HepG2 (cell line): ENCODE data around the gene ZNF277. TPM values are rescaled to one million over a fixed set of nuclear protein-coding genes. Genes with fewer than 3 reads are reported as not detected.

Experiments used
- CBX2 ChIP-seq, 2 experiments: fragments of 200-600 bp in 1 of 2; sonication (generic); formaldehyde crosslinking in 1 of 2; IDR thresholded peaks; 2 replicates each; pipeline versions ENCODE4 v1.7.0 to v1.8.1; 2018 to 2022; ENCODE audit warnings: low read depth in 2 of 2, low read length in 1 of 2, mild to moderate bottlenecking in 1 of 2, missing genetic modification reagents in 1 of 2
- DPF2 ChIP-seq: sonication (generic); formaldehyde crosslinking; IDR thresholded peaks from 2 replicates; pipeline ENCODE4 v1.4.0; 2020; ENCODE audit warnings: mild to moderate bottlenecking, low read depth, missing genetic modification reagents, borderline replicate concordance
- NONO ChIP-seq, 2 experiments: fragments of 450-650 bp in 1 of 2; sonication (generic) in 1 of 2; formaldehyde crosslinking in 1 of 2; IDR thresholded peaks in 1 of 2; conservative IDR thresholded peaks in 1 of 2; 2 replicates each; pipeline versions ENCODE4 v1.6.1 to v1.8.0; 2017 to 2022; ENCODE audit warnings: mild to moderate bottlenecking in 1 of 2, missing genetic modification reagents in 1 of 2, moderate library complexity in 1 of 2
- PAWR ChIP-seq: sonication (generic); formaldehyde crosslinking; IDR thresholded peaks from 2 replicates; pipeline ENCODE4 v1.4.0; 2020; ENCODE audit warnings: missing genetic modification reagents, mild to moderate bottlenecking, borderline replicate concordance
- RNF2 ChIP-seq: fragments of 450-650 bp; conservative IDR thresholded peaks from 2 replicates; pipeline ENCODE4 v1.6.1; 2016; ENCODE audit warnings: low read depth
- SIN3A ChIP-seq: IDR thresholded peaks from 2 replicates; pipeline ENCODE4 v1.6.1; 2011; ENCODE audit warnings: low read depth, mild to moderate bottlenecking, control low read depth, low read length, borderline replicate concordance
- SSRP1 ChIP-seq: IDR thresholded peaks from 2 replicates; pipeline ENCODE4 v1.6.1; 2016; ENCODE audit warnings: control low read depth
- TOPORS ChIP-seq: sonication (generic); formaldehyde crosslinking; IDR thresholded peaks from 2 replicates; pipeline ENCODE4 v1.8.0; 2023; ENCODE audit warnings: mild to moderate bottlenecking, missing genetic modification reagents
- TRIM24 ChIP-seq: sonication (generic); formaldehyde crosslinking; IDR thresholded peaks from 2 replicates; pipeline ENCODE4 v1.8.0; 2022; ENCODE audit warnings: mild to moderate bottlenecking, missing genetic modification reagents
- ZNF205 ChIP-seq: IDR thresholded peaks from 2 replicates; pipeline ENCODE4 v1.6.1; 2018; ENCODE audit warnings: missing biosample characterization, missing genetic modification reagents
- ZNF263 ChIP-seq: sonication (generic); formaldehyde crosslinking; IDR thresholded peaks from 2 replicates; pipeline ENCODE4 v1.4.0; 2020; ENCODE audit warnings: missing genetic modification reagents
- ZNF264 ChIP-seq: sonication (generic); formaldehyde crosslinking; IDR thresholded peaks from 2 replicates; pipeline ENCODE4 v1.4.0; 2020; ENCODE audit warnings: missing genetic modification reagents
- ZNF557 ChIP-seq: sonication (generic); formaldehyde crosslinking; IDR thresholded peaks from 2 replicates; pipeline ENCODE4 v1.4.0; 2020; ENCODE audit warnings: missing genetic modification reagents
- polyA plus RNA-seq, 8 experiments: library from polyadenylated mRNA; depleted of rRNA in 3 of 8; stranded (reverse) in 7 of 8; unstranded in 1 of 8; fragments of >200 nt; fragmentation: Illumina TruSeq in 4 of 8; extraction: Trizol in 4 of 8; gene quantifications; 2 replicates each; pipeline versions ENCODE4 v1.2.1 to v1.2.3, GENCODE V29; 2011 to 2016; ENCODE audit warnings: low read depth in 4 of 8, missing spikeins in 1 of 8, mixed read lengths in 1 of 8; ENCODE audit not compliant: insufficient read depth in 1 of 8
- total RNA-seq, 5 experiments: library from RNA; depleted of rRNA; stranded (reverse); fragments of >200 nt; fragmentation: Illumina TruSeq; extraction: Trizol; gene quantifications; 2 replicates each; pipeline ENCODE4 v1.2.3, GENCODE V29; 2016; ENCODE audit warnings: low read depth in 1 of 5
- TF ChIP-seq, protein P1 (sequence below): sonication (generic); formaldehyde crosslinking; IDR thresholded peaks from 2 replicates; pipeline ENCODE4 v1.8.1; 2022; ENCODE audit warnings: low read depth, mild to moderate bottlenecking, missing genetic modification reagents
- TF ChIP-seq, protein P2 (sequence below): sonication (generic); formaldehyde crosslinking; IDR thresholded peaks from 2 replicates; pipeline ENCODE4 v1.5.0; 2020; ENCODE audit warnings: mild to moderate bottlenecking, missing genetic modification reagents
- TF ChIP-seq, protein P3 (sequence below): sonication (generic); formaldehyde crosslinking; IDR thresholded peaks from 2 replicates; pipeline ENCODE4 v1.5.1; 2020; ENCODE audit warnings: mild to moderate bottlenecking, moderate library complexity, missing genetic modification reagents
- TF ChIP-seq, protein P4 (sequence below): sonication (generic); formaldehyde crosslinking; IDR thresholded peaks from 2 replicates; pipeline ENCODE4 v1.8.0; 2022; ENCODE audit warnings: mild to moderate bottlenecking, missing genetic modification reagents
- TF ChIP-seq, protein P5 (sequence below): fragments of 450-650 bp; IDR thresholded peaks from 2 replicates; pipeline ENCODE4 v1.6.1; 2017; ENCODE audit warnings: mild to moderate bottlenecking

Gene ZNF277
- total and polyA plus RNA-seq, 2 of the 13 experiments (the other 11 are each of a cell fraction or from before 2014, with no cell fraction given), result 29.1 to 30.1 TPM

DNA sequence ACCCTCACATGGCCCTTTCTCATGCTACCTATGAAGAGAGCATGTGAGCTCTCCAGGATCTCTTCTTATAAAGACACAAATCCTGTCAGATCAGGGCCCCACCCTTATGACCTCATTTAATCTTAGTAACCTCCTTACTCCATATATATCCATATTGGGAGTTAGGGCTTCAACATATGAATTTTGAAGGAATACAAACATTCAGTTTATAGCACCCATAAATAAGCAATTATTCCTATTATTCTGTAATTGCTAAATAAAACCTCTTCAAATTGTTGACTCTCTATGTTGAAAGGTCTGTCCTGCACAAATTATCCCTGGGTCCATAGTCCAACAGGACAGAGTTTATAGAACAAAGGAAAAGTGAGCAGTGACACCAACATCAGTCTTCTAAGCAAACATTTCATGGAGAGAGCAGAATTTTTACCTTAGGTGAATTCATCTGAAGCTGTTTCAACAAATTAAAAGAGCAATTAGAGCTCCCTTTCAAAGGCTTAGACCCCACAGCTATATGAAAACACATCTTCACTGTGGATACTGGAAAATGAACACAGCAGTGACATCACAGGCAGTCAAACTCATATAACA lies 12.5 kb upstream of the ZNF277 start (continued):
- TF ChIP-seq, protein P1, sequence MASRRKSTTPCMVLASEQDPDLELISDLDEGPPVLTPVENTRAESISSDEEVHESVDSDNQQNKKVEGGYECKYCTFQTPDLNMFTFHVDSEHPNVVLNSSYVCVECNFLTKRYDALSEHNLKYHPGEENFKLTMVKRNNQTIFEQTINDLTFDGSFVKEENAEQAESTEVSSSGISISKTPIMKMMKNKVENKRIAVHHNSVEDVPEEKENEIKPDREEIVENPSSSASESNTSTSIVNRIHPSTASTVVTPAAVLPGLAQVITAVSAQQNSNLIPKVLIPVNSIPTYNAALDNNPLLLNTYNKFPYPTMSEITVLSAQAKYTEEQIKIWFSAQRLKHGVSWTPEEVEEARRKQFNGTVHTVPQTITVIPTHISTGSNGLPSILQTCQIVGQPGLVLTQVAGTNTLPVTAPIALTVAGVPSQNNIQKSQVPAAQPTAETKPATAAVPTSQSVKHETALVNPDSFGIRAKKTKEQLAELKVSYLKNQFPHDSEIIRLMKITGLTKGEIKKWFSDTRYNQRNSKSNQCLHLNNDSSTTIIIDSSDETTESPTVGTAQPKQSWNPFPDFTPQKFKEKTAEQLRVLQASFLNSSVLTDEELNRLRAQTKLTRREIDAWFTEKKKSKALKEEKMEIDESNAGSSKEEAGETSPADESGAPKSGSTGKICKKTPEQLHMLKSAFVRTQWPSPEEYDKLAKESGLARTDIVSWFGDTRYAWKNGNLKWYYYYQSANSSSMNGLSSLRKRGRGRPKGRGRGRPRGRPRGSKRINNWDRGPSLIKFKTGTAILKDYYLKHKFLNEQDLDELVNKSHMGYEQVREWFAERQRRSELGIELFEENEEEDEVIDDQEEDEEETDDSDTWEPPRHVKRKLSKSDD (CRISPR knock-in tag), result no peak
- TF ChIP-seq PAWR (CRISPR knock-in tag) (no peak), CBX2 (IDR thresholded peaks at IDR 0.05; ENCODE audit: low read depth, low read length) (no peak), CBX2 (CRISPR knock-in tag; IDR thresholded peaks at IDR 0.05; ENCODE audit: low read depth) (no peak), NONO (IDR thresholded peaks at IDR 0.05) (no peak), NONO (CRISPR knock-in tag; conservative IDR thresholded peaks at IDR 0.05) (0 out of 2 replicates have a peak, but pooled peaks have one; percentile 47), DPF2 (CRISPR knock-in tag) (peak; percentile 71), ZNF205 (peak; percentile 65; the same call in 1 of the 2 replicates), TRIM24 (CRISPR knock-in tag) (no peak), TOPORS (CRISPR knock-in tag) (no peak), ZNF263 (CRISPR knock-in tag) (no peak), SSRP1 (CRISPR knock-in tag) (no peak), RNF2 (no peak), ZNF557 (CRISPR knock-in tag) (no peak), SIN3A (no peak), ZNF264 (CRISPR knock-in tag) (peak; percentile 100)
- TF ChIP-seq, protein P2, sequence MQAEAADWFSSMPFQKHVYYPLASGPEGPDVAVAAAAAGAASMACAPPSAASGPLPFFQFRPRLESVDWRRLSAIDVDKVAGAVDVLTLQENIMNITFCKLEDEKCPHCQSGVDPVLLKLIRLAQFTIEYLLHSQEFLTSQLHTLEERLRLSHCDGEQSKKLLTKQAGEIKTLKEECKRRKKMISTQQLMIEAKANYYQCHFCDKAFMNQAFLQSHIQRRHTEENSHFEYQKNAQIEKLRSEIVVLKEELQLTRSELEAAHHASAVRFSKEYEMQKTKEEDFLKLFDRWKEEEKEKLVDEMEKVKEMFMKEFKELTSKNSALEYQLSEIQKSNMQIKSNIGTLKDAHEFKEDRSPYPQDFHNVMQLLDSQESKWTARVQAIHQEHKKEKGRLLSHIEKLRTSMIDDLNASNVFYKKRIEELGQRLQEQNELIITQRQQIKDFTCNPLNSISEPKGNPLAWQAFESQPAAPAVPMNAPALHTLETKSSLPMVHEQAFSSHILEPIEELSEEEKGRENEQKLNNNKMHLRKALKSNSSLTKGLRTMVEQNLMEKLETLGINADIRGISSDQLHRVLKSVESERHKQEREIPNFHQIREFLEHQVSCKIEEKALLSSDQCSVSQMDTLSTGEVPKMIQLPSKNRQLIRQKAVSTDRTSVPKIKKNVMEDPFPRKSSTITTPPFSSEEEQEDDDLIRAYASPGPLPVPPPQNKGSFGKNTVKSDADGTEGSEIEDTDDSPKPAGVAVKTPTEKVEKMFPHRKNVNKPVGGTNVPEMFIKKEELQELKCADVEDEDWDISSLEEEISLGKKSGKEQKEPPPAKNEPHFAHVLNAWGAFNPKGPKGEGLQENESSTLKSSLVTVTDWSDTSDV (CRISPR knock-in tag), result no peak
- TF ChIP-seq, protein P3, sequence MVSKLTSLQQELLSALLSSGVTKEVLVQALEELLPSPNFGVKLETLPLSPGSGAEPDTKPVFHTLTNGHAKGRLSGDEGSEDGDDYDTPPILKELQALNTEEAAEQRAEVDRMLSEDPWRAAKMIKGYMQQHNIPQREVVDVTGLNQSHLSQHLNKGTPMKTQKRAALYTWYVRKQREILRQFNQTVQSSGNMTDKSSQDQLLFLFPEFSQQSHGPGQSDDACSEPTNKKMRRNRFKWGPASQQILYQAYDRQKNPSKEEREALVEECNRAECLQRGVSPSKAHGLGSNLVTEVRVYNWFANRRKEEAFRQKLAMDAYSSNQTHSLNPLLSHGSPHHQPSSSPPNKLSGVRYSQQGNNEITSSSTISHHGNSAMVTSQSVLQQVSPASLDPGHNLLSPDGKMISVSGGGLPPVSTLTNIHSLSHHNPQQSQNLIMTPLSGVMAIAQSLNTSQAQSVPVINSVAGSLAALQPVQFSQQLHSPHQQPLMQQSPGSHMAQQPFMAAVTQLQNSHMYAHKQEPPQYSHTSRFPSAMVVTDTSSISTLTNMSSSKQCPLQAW (CRISPR knock-in tag), result no peak
- TF ChIP-seq, protein P4, sequence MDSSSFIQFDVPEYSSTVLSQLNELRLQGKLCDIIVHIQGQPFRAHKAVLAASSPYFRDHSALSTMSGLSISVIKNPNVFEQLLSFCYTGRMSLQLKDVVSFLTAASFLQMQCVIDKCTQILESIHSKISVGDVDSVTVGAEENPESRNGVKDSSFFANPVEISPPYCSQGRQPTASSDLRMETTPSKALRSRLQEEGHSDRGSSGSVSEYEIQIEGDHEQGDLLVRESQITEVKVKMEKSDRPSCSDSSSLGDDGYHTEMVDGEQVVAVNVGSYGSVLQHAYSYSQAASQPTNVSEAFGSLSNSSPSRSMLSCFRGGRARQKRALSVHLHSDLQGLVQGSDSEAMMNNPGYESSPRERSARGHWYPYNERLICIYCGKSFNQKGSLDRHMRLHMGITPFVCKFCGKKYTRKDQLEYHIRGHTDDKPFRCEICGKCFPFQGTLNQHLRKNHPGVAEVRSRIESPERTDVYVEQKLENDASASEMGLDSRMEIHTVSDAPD, result peak; percentile 17; the same call in 1 of the 2 replicates
- TF ChIP-seq, protein P5, sequence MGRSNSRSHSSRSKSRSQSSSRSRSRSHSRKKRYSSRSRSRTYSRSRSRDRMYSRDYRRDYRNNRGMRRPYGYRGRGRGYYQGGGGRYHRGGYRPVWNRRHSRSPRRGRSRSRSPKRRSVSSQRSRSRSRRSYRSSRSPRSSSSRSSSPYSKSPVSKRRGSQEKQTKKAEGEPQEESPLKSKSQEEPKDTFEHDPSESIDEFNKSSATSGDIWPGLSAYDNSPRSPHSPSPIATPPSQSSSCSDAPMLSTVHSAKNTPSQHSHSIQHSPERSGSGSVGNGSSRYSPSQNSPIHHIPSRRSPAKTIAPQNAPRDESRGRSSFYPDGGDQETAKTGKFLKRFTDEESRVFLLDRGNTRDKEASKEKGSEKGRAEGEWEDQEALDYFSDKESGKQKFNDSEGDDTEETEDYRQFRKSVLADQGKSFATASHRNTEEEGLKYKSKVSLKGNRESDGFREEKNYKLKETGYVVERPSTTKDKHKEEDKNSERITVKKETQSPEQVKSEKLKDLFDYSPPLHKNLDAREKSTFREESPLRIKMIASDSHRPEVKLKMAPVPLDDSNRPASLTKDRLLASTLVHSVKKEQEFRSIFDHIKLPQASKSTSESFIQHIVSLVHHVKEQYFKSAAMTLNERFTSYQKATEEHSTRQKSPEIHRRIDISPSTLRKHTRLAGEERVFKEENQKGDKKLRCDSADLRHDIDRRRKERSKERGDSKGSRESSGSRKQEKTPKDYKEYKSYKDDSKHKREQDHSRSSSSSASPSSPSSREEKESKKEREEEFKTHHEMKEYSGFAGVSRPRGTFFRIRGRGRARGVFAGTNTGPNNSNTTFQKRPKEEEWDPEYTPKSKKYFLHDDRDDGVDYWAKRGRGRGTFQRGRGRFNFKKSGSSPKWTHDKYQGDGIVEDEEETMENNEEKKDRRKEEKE, result no peak
